Ammon's horn (tissue), 1 donor: ENCODE results near the gene FSCN2.
A peak's percentile ranks its signal among the peaks of the same experiment; 100 is the strongest.

Experiments used
- DNase-seq: peaks from one replicate; pipeline ENCODE4 v3.0.0-alpha.2; 2016; ENCODE audit warnings: low spot score

FSCN2 gene

DNA sequence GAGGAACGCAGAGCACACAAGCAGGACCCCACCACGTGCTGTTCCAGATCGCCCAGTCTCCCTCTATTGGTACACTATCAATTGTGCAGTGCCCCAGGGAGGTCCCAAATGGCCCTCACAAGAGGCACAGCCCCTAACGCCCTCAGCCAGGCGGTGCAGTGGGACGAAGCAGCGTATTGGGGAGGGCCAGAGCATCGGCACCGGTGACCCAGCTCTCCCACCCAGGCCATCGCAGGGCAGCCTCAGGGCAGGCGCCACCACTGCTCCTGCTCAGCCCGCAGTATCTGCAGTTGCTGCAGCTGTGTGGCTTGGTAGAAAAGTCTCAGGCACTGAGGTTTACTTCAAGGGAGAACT lies 29.9 kb downstream of the FSCN2 start:
- DNase-seq: no peak

DNA sequence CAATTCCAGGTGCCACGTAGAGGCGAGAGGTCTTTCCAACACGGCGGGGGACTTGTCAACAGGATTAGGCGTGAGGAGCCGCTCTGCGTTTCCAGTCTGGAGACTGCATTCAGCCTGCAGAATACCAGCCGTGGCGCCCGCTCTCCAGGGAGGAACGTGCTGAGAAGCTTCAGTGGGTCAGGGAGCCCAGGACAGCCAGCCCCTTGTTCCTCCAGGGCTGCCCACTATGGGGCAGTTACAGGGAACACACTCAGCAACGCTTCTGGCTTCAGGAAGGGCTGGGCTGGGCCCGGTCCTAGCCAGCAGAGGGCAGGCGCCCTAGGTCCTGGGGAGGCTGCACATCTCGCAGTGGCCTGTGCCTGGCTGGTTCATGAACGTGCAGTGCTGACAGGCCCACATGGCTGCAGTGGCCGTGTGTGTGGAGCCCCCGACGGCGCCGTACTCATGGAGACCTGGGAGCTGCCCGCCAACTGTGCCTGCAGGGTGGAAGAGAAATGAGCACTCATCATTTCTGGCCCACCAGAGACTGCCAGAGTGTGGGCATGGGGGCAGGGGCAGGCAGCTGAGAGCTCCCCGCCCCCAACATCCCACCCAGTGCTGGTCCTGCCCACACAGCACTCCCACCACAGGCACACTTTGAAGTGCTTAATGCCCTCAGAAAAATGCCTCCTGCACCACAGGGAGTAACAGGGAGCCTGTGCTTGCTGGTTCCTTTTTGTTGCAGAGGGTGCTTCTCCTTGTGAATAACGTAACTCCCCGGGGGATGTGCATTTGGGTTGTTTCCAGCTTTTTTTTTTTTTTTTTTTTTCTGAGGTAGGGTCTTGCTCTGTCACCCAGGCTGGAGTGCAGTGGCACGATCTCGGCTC lies 31.0 kb downstream of the FSCN2 start:
- no peak for DNase-seq

DNA sequence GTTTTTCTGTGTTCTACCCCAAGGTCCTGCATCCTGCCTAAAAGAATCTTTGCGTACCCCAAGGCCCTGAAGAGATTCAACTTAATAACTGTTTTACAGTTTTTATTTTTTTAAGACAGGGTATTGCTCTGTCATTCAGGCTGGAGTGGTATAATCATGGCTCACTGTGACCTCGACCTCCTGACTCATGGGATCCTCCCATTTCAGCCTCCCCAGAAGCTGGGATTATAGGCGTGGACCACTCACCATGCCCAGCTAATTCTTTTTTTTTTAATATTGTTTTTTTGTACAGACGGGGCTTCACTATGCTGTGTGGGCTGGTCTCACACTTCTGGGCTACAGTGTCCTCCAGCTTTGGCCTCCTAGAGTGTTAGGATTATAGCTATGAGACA lies 33.3 kb downstream of the FSCN2 start:
- DNase-seq: no peak

DNA sequence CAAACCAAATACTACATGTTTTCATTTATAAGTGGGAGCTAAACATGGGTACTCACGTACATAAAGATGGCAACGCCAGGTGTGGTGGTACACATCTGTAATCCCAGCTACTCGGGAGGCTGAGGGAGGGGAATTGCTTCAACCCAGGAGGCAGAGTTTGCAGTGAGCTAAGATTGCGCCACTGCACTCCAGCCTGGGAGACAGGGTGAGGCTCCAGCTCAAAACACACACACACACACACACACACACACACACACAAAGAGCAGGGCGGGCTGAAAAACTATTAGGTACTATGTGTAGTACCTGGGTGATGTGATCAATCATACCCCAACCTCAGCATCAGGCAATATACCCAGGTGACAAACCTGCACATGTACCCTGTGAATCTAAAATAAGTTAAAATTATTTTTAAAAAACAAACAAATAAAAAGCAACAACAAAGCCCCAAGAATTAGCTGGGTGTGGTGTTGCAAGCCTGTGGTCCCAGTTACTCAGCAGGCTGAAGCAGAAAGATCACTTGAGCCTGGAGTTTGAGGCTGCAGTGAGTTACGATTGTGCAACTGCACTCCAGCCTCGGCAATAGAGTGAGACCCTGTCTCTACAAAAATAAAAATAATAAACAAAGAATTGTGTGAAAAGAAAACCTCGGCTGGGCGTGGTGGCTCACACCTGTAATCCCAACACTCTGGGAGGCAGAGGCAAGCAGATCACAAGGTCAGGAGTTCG lies 35.8 kb downstream of the FSCN2 start:
- DNase-seq: no peak

DNA sequence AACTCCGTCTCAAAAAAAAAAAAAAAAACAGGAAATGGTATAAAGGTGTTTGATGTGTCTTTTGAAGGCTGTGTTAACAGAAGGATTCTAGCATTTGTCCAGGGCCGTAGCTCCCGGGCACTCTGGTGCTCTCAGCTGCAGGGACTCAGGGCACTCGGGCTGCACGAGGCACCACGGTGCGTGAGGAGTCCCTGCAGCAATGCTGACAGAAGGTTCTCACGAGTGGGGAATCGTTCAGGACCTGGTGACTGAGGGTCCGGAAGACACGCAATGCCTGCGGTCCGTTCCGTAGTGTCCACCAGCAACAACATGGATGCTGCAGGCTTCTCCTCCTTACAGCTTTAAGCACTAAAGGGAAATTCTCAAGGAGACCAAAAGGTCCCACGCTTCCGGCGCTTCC lies 36.6 kb downstream of the FSCN2 start:
- no peak for DNase-seq

DNA sequence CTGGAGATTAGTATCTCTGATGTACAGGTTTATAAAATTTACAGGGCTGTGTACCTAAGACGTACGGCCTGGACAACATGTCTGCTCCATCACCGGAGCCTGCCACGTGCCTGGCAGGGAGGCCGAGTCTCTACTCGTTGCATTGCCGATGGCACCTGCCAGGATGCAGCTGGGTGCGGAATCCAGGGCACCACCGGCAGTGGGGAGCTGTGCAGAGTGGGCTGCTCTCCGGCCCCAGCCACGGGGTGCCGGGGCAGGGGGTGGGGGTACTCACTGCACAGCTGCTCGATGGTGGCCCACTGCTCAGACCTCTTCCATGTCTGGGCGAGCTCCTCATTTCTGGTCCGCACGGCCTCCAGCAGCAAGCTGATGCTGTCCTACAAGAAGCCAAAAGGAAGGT lies 37.1 kb downstream of the FSCN2 start:
- DNase-seq: no peak

DNA sequence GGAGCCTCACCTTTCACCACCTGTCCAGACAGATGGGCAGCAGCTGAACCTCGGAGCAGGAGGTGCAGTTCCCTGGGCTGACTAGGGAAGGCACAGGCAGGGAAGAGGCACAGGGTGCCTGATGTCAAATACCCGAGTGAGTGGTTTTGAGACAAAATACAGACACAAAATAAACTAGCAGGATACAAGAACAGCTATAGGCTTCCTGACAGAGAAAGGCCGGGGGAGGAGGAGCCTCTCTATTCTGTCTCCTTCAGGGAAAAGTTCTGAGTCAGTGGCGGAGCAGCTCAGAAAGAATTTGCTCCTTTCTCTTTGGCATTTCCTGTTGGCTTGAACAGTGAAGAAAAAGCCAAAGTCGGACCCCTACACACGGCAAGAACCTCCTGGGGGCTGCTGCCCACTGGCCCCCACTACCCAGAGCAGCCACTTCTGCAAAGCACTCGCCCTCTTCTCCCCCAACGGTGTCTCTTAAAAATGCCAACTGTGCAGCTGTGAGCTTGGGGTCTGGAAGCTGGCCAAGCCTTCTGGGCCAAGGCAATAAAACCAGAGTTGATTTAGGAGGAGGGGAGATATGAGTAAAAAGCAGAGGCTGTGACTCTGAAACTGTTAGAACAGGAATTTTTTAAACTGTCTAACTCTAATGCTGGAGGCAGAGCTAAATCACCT lies 38.4 kb downstream of the FSCN2 start:
- peak; percentile 67 for DNase-seq

DNA sequence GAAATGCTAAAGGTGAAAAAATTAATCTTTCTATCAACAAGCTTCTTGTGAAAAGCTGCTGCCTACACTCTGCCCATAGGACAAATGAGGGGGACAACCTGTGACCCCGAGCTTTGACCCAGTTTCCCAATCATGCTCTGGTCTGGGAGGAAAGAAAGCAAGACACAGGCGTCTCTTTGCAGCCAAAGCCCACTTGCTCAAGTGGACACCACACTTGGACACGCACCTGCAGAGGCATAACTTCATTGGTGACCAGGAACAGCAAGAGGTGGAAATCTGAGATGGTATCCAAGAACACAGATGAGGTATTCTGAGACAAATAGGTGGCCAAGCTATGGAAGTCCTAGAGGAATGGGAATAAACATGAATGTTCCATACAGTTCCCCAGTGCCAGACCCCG lies 39.0 kb downstream of the FSCN2 start:
- no peak for DNase-seq

DNA sequence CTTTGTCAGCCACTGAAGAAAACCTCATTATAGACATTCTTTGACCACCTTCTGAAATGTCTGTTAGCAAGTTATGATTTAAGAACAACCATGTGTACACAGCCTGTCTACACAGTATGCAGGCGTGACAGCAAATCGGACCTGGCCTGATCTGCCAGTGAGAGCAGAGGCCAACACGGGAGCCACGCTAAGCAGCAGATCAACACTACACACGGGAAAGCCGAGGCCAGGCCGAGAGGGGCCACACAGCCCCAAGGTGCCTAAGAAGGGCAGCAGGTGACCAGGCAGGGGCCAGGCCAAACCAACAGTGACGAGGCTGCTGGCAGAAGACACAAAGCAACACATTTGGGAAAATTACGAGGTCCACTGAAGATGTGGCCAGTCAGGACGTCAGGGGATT lies 40.2 kb downstream of the FSCN2 start:
- no peak for DNase-seq

DNA sequence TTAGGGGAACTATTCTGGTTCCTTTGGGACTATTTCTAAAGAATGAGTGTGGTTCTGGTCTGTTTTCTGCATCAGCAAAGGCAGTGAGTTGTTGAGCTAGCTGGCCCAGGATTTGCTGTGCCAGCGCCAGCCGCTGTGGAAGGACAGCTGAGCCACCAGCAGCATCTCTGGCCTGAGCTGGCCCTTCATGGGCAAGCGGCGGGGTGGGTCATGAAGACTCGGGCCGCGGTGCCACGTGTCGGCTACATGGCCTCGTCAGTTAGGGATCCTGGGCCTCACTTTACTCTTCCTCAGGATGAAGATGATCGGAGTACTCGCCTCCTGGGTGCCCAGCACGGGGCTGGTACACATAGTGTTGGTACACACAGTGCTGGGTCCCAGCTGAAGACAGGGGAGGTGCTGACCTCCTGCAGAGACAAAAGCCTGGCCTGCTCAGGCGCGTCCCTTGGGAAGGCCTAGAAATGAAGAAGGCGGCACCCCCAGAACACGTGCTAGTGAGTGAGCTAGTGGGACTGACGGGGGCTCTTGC lies 41.9 kb downstream of the FSCN2 start:
- DNase-seq: no peak

DNA sequence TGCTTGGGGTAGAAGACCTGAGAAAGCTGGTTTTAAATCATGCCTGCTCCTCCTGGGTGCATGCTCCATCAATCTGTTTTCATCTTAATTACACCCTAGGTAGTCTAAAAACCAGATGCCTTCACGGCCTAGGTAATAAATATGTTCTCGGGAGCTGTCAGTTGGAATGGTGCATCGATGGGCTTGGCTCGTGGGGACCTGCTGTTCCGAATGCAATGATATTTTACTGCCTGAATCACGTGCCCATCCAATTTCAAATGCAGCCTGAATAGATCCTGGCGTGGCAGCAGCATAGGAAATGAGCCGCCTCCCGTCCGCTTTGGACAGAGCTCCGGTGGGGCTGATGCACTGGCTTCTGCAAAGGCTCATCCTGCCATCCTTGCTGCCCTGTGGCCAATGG lies 42.8 kb downstream of the FSCN2 start:
- no peak for DNase-seq

DNA sequence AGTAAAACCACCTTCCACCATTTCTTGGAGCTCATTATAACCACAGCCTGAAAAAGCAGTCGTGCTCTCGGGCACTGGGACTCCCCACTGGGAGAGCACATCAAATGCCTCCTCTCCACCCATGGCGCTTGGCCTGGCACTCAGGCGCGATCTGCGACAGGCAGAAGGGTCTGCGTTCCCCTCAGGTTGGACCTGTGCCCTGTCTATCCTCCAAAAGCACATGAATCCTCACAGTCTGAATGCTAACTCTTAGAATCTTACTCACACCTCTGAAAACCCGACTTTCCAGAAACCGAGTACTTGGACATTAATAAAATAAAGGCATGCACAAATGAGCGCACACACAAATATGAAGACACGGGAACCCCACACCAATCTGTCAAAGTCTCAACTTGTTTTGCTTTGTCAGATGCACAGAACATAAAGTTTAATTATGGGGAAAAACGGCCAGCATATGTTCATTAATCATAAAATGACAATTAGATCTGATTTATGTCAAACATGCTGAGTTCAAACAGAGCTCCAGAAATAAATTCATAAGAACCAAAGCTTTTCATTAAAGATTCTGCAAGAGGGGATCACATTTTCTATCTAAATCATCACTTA lies 44.5 kb downstream of the FSCN2 start:
- no peak for DNase-seq

DNA sequence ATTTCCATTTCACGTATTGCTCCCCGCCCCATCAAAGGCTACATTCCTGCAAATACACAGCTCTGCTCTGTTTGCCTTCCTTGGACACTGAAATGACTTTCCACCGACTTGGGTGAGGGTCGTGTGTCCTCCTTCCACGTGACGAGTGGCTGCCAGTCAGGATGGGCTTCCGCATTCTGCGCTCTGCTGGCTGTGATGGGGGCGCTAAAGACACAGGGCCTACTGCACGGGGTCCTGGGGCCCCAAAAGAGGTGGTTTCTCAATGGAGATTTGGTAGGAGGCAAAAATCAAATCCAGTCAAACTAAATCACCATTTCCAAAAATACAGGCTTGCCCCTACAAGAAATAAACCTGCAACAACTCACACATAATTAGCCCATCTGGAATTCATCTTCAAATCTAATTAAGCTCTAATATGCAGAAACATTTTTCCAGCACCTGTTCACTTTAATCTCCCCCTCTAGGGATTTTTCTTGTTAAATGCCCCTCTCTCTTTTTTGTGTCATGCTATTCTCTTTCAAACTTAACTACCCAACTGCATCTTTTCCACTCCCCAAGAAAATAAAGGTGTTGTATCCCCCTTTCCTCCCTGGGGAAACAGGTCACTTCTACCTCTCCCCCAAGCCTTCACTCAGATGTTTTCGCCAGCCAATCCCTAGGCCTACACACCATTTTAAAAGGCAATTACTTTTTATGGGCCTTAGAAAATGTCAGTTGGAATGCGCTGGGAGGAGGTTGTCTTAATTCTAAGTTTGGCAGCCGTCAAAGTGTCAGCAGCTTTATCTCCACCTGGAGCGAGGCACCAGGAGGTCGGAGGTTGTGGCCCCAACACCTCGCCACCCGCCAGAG lies 45.8 kb downstream of the FSCN2 start:
- DNase-seq: no peak

DNA sequence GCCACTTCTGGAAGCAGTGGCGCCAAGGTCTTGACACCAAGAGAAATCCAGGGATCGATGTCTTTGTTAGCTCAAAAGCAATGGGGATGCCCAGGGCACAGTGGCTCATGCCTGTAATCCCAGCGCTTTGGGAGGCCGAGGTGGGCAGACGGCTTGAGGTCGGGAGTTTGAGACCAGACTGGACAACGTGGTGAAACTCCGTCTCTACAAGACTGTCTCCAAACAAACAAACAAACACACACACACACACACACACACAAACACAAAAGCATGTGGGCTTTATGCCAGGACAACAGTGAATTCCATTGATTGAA lies 46.4 kb downstream of the FSCN2 start:
- DNase-seq: no peak

DNA sequence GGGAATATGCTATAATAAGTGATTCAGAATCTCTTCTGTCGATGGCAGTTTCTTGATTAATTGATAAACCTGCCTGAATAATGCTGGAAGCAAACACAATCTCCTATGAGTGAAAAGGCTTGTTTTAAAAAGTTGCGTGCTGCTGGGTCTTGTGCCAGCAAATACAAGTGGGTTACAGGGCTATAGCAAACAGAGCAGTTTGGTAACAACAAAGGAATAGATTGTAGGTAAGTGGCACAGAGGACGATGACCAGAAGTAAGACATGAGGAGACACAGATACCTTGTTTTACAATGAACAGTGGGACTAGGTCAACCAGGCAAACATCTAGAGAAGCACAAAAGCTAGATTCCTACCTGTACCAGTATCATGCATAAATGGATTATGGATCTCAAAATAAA lies 47.7 kb downstream of the FSCN2 start:
- DNase-seq: no peak

DNA sequence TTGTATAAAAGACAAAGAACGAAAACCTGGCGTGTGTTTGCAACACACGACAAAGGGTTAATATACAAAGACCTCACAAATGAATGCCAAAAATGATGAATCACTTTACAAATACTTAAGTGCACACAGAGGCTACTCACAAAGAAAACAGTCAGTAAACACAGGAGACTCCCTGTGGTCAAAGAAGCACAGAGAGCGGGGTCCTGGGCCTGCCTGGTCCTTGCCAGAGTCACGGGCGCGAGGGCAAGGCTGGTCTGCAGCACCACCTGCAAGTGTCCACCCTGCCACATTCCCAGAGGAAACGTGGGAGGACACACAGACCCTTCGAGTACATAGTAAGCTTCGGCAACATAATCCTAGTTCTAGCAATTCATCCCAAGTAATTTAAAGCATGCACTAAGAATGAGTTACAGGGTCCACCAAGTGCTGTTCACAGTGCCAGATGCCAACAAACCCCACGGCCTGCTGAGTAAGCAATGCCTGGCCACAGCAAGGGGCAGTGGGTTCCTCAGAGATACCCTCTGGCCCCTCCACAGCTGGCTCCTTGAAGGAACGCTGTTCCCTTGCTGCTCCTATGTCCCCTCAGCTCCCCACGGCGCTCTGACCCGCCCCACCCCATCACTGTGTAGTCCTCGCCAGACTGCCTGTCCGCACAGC lies 48.6 kb downstream of the FSCN2 start:
- no peak for DNase-seq

DNA sequence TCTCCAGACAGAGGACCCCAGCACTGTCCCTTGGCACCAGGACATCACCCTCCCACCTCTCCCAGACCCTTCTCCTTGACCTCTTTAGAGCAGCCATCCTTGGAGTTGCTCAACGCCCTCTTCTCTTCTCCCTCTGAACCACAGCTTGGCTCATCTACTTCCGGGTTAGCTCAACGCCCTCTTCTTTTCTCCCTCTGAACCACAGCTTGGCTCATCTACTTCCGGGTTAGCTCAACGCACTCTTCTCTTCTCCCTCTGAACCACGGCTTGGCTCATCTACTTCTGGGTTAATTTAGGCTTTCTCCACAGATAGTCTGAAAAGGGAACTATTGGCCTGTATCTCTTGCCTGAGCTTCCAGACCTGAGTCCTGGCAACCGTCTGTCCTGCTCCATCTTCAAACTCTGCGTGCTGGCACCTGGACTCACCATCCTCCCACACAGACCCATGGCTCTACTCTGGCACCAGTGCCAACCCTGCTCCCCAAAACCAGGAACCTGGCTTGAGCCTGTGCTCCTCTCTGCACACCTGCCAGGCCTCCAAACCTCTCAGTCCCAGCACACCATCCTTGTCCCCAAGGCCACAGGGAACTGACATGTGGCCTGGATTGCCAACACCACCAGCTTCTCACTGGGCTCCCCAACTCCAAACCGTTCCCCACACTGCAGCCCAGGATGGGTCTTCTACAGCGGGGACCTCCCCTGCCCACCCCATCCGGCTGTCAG lies 49.3 kb downstream of the FSCN2 start:
- DNase-seq: no peak

DNA sequence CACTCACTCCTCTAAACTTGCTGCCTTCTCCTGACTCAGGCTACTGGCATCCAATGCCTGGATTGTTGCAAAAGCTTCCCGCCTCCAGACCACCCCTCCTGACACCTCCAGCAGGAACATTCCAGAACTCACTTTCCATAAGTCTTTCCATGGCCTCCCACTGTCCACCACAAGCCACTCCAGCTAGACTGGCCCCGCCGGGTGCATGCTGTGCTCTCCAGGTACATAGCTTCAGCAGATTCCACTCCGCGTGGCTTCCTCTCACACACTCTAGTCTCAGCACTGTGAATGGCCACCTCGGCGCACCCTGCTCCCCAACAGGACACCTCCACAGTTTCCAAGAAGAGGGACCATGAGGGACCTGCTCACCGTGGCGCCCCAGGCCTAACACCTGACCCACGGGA lies 49.9 kb downstream of the FSCN2 start:
- DNase-seq: no peak

DNA sequence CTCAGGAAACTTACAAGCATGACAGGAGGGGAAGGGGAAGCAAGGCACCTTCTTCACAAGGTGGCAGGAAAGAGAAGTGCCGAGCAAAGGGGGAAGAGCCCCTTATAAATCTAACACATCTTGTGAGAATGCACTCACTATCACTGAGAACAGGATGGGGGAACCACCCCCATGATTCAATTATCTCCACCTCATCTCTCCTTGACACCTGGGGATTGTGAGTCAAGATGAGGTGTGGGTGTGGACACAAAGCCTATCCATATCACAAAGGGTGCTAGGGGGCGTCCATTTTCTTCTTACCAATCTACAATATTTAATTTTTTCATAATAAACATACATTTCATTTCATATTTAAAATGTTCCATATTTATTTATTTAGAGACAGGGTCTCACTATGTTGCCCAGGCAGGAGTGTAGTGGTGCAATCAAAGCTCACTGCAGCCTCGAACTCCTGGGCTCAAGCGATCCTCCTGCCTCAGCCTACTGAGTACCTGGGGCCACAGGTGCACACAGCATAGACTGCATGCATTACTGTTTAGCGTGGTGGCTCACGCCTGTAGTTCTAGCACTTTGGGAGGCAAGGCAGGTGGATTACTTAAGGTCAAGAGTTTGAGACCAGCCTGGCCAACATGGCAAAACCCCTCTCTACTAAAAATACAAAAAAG lies 50.5 kb downstream of the FSCN2 start:
- DNase-seq: no peak

DNA sequence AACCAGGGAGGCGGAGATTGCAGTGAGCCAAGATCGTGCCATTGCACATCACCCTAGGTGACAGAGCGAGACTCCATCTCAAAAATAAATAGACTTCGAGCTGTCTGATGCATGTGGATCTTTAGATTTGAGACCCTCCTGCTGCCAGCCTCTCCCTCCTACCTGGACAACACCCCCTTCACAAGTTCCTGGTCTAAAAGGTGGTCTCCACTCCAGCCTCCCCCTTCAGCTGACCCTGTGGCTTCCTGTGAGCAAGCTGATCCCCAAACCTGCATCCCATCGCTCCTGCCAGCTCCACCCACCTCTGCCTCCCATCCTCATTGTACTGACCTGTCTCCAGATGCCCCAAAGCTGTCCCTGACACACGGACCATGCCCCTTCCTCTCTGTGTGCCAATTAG lies 51.1 kb downstream of the FSCN2 start:
- DNase-seq: no peak
